ENCODE data around the gene CHAC1.
"Not testable (repeated sequence)": the region's sequence is repeated elsewhere in the genome, so short reads cannot be mapped to it uniquely, and the experiment has no call there.

DNA sequence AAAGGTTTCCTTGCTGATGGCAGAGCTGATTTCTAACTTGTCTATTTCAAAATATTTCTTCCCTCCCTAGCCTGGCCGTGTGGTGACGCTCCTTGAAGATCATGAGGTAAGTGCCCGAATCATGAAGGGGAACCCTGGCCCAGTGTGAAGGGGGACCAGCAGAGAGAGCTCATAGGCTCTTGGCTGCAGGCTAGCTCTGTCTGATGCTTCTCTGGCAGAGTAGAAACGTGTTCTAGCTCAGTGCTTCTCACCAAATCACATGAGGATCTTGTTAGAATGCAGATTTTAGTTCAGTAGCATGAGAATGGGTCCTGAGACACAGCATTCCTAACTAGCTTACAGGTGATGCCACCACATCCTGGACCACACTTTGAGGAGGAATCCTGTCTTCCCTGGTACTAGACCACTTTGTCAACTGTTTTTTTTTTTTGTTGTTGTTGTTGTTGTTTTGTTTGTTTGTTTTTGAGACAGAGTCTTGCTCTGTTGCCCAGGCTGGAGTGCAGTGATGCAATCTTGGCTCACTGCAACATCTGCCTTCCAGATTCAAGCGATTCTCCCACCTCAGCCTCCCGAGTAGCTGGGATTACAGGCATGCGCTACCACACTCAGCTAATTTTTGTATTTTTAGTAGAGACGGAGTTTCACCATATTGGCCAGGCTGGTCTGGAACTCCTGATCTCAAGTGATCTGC lies 1.0 kb downstream of the CHAC1 start:
- TF ChIP-seq, protein P1, sequence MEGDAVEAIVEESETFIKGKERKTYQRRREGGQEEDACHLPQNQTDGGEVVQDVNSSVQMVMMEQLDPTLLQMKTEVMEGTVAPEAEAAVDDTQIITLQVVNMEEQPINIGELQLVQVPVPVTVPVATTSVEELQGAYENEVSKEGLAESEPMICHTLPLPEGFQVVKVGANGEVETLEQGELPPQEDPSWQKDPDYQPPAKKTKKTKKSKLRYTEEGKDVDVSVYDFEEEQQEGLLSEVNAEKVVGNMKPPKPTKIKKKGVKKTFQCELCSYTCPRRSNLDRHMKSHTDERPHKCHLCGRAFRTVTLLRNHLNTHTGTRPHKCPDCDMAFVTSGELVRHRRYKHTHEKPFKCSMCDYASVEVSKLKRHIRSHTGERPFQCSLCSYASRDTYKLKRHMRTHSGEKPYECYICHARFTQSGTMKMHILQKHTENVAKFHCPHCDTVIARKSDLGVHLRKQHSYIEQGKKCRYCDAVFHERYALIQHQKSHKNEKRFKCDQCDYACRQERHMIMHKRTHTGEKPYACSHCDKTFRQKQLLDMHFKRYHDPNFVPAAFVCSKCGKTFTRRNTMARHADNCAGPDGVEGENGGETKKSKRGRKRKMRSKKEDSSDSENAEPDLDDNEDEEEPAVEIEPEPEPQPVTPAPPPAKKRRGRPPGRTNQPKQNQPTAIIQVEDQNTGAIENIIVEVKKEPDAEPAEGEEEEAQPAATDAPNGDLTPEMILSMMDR (IDR thresholded peaks at IDR 0.05) = not testable (repeated sequence)
- not testable (repeated sequence) for TF ChIP-seq EP300 (IDR thresholded peaks at IDR 0.05; ENCODE audit: low read depth)

All from transverse colon (tissue), 3 donors.